Right lobe of liver (tissue), 6 donors: ENCODE measurements around the gene ID1. TPM values are rescaled to one million over a fixed set of nuclear protein-coding genes. Genes with fewer than 3 reads are reported as not detected.
"Not testable (repeated sequence)": the region's sequence is repeated elsewhere in the genome, so short reads cannot be mapped to it uniquely, and the experiment has no call there.

Source experiments
- ATAC-seq, 4 donors: fragments of 200-7000 bp; cut with Tn5 transposase; one replicate each; pipeline ENCODE4 v1.9.1; 2020; ENCODE audit warnings: mild to moderate bottlenecking in 4 of 4, moderate library complexity in 4 of 4
- DNase-seq, 3 donors: peaks; one replicate each; pipeline ENCODE4 v3.0.0-alpha.2; 2020
- H3K27ac ChIP-seq, 3 donors: fragments of 200-600 bp; one replicate each; pipeline ENCODE4 v1.8.0; 2022
- H3K27me3 ChIP-seq, 2 donors: fragments of 200-600 bp; one replicate each; pipeline ENCODE4 v1.8.0; 2022
- H3K36me3 ChIP-seq, 4 donors: fragments of 200-600 bp; sonication (generic) in 1 of 4; one replicate each; pipeline versions ENCODE4 v1.5.1 to v1.8.0; 2017 to 2022; ENCODE audit warnings: control low read depth in 1 of 4
- H3K4me1 ChIP-seq, 4 donors: fragments of 200-600 bp; sonication (generic) in 1 of 4; one replicate each; pipeline versions ENCODE4 v1.5.1 to v1.8.0; 2017 to 2022; ENCODE audit warnings: control low read depth in 1 of 4
- H3K4me3 ChIP-seq, 3 donors: fragments of 200-600 bp; one replicate each; pipeline ENCODE4 v1.8.0; 2022
- H3K9me3 ChIP-seq, 4 donors: fragments of 200-600 bp; sonication (generic) in 1 of 4; one replicate each; pipeline versions ENCODE4 v1.5.1 to v1.8.0; 2017 to 2022; ENCODE audit warnings: control low read depth in 1 of 4
- POLR2A ChIP-seq: fragments of 450-650 bp; IDR thresholded peaks from one replicate; pipeline ENCODE4 v1.6.1; 2017; ENCODE audit warnings: antibody characterized with exemption, mild to moderate bottlenecking
- WGBS: methylation state at CpG from one replicate; pipeline ENCODE4 v1.1.6; 2018; ENCODE audit warnings: low coverage, low lambda C conversion rate; ENCODE audit not compliant: insufficient coverage; ENCODE audit errors: missing lambda C conversion rate; 5-methylcytosine and 5-hydroxymethylcytosine counted together
- intact Hi-C, 2 donors: fragments of 100-400 bp; cut with DNase I; formaldehyde crosslinking; loops; one replicate each; pipeline versions ENCODE4 v1.11.2 to v1.14.1; 2022
- total RNA-seq, 6 experiments: library from RNA; depleted of rRNA in 2 of 6; stranded (reverse); fragments of >200 nt in 2 of 6; fragmentation: NEBNext Ultra II Directional in 3 of 6; extraction: Animal tissue kit (Norgen Biotek cat#: 25700) in 3 of 6; gene quantifications; one replicate each; pipeline versions ENCODE4 v1.1.0 to v1.2.4, GENCODE V29; 2016 to 2023
- TF ChIP-seq, protein P1 (sequence below), 4 donors: fragments of 200-600 bp in 3 of 4; fragments of 450-650 bp in 1 of 4; IDR thresholded peaks; one replicate each; pipeline versions ENCODE4 v1.5.1 to v1.8.0; 2016 to 2022; ENCODE audit warnings: antibody characterized with exemption in 4 of 4, mild to moderate bottlenecking in 2 of 4
- donor health status: DM: no; HTN: yes; CAD: no.
- donor health status: DM: no; HTN: no; CAD: no.
- donor health status: DM: no; HTN: no; CAD: no.
- donor health status: DM: no; HTN: yes; CAD: no.
- donor health status: DM: no; HTN: yes; CAD: no.

The ID1 gene
- total RNA-seq, 6 experiments from 2014 or later = 12.9 to 300 (median 35.0) TPM

GRCh38 chr20:31643522-31643921 is 38.4 kb downstream of the ID1 start:
- Histone ChIP-seq H3K27me3 (no peaks in the 10 kb centered on the region), H3K4me3 (no peak overlapping the region), H3K4me1 (no peaks in the 10 kb centered on the region), H3K9me3 (no peaks in the 10 kb centered on the region), H3K27ac (no peak overlapping the region), H3K36me3 (no peaks in the 10 kb centered on the region)
- TF ChIP-seq, protein P1, sequence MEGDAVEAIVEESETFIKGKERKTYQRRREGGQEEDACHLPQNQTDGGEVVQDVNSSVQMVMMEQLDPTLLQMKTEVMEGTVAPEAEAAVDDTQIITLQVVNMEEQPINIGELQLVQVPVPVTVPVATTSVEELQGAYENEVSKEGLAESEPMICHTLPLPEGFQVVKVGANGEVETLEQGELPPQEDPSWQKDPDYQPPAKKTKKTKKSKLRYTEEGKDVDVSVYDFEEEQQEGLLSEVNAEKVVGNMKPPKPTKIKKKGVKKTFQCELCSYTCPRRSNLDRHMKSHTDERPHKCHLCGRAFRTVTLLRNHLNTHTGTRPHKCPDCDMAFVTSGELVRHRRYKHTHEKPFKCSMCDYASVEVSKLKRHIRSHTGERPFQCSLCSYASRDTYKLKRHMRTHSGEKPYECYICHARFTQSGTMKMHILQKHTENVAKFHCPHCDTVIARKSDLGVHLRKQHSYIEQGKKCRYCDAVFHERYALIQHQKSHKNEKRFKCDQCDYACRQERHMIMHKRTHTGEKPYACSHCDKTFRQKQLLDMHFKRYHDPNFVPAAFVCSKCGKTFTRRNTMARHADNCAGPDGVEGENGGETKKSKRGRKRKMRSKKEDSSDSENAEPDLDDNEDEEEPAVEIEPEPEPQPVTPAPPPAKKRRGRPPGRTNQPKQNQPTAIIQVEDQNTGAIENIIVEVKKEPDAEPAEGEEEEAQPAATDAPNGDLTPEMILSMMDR (IDR thresholded peaks at IDR 0.05) = no peak
- TF ChIP-seq POLR2A = no peak
- no peak for DNase-seq
- ATAC-seq = no peak
- intact Hi-C loops = no loop called here
- no CpG with 5 or more reads among the region's 4 CpGs for whole genome bisulfite sequencing

DNA sequence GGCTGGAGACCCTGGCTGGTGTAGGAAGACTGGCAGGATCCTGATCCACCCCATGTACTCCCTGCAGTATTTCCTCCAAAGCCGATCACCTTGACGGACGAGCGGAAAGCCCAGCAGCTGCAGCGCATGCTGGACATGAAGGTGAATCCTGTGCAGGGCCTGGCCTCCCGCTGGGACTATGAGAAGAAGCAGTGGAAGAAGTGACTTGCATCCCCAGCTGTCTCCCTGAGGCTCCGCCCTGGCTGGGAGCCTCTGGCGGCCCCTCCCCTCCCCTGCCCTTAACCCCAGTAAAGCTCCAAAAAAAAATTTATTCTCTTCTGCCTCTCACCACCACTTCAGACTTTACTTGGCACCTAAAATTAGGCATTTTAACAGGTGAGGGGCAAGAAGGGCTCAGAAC is 39.6 kb downstream of the ID1 start:
- H3K27me3 ChIP-seq = no peaks in the 10 kb centered on the region
- no peak for DNase-seq
- WGBS = 34% methylated on average over 2 of the region's 8 CpGs
- H3K27ac ChIP-seq = no peak overlapping the region
- TF ChIP-seq POLR2A = no peak
- TF ChIP-seq, protein P1 (IDR thresholded peaks at IDR 0.05) = no peak
- H3K9me3 ChIP-seq = no peaks in the 10 kb centered on the region
- no peaks in the 10 kb centered on the region for H3K4me1 ChIP-seq
- H3K36me3 ChIP-seq = no peaks in the 10 kb centered on the region
- ATAC-seq = no peak
- no peak overlapping the region for H3K4me3 ChIP-seq
- intact Hi-C loops = no loop called here

DNA sequence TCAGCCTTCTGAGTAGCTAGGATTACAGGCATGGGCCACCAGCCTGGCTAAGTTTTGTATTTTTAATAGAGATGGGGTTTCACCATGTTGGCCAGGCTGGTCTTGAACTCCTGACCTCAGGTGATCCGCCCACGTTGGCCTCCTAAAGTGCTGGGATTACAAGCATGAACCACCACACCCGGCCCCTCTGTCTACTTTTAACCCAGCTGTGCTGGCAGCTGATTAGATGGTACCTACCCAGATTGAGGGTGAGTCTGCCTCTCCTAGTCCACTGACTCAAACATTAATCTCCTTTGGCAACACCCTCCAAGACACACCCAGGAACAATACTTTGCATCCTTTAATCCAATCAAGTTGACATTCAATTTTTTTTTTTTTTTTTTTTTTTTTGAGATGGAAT is 43.0 kb downstream of the ID1 start:
- H3K9me3 ChIP-seq, H3K36me3 ChIP-seq, H3K4me1 ChIP-seq, DNase-seq, H3K27ac ChIP-seq, ATAC-seq, H3K4me3 ChIP-seq, H3K27me3 ChIP-seq, intact Hi-C loops: not testable (repeated sequence)
- no CpG with 5 or more reads among the region's 3 CpGs for WGBS

DNA sequence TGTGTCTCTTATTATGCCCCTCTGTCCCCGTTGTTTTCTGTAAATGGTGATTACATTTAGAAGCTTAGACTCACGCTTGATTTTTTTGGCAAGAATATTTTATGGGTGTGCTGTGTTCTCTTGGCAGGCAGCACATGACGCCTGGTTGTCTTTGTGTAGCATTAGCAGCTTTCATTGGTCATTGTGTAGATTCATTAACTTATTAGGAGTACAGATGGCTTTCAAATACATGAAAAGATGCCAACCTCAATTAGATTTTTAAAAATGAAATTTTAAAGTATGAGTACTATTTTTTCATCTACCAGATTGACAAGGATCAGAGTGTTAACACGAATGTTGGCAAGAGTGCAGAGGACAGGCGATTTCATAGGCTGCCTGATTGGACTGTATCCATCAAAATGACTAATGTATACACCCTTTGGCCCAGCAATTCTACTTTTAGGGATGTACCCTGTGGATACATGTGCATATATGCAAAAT is 47.9 kb downstream of the ID1 start:
- H3K9me3 ChIP-seq = no peaks in the 10 kb centered on the region
- 30% methylated on average over 5 of the region's 5 CpGs for WGBS
- intact Hi-C loops = no loop called here
- H3K36me3 ChIP-seq = no peaks in the 10 kb centered on the region
- ATAC-seq = no peak
- TF ChIP-seq, protein P1 (IDR thresholded peaks at IDR 0.05) = no peak
- TF ChIP-seq POLR2A = no peak
- no peaks in the 10 kb centered on the region for H3K27me3 ChIP-seq
- H3K4me1 ChIP-seq = no peaks in the 10 kb centered on the region
- H3K27ac ChIP-seq = no peak overlapping the region
- DNase-seq = no peak
- no peak overlapping the region for H3K4me3 ChIP-seq

DNA sequence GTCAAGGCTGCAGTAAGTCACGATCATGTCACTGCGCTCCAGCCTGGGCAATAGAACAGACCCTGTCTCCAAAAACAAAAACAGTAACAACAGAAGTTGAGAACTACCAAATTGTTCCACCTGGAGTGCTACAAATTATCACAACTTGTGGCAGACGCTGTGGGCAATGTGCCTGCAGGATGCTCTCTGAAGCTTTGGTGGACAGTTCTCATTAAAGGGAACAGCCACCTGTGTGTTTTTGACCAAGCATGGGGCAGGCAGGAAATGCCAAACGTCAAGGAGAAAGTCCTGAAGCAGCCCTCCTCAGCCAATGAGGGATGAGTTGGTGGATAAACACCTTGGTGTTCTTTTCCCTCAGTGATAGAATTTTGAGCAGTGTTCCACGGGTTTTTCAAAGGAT is 48.5 kb downstream of the ID1 start:
- intact Hi-C loops = no loop called here
- Histone ChIP-seq H3K4me1 (no peaks in the 10 kb centered on the region), H3K27me3 (no peaks in the 10 kb centered on the region), H3K27ac (no peak overlapping the region), H3K4me3 (no peak overlapping the region), H3K36me3 (no peaks in the 10 kb centered on the region), H3K9me3 (no peaks in the 10 kb centered on the region)
- TF ChIP-seq, protein P1 (IDR thresholded peaks at IDR 0.05) = no peak
- no peak for TF ChIP-seq POLR2A
- 68% methylated on average over 3 of the region's 5 CpGs for WGBS
- ATAC-seq = no peak
- DNase-seq = no peak
